Stimulated activated CD8-positive, alpha-beta memory T cell treated with anti-CD3 and anti-CD28 coated beads, Interleukin-7, amount 100 ng/mL, for 4 hours (primary cell): ENCODE measurements around the gene KIAA1210.
A peak's percentile ranks its signal among the peaks of the same experiment; 100 is the strongest.

Experiments used
- DNase-seq, 2 donors: peaks; one replicate each; pipeline ENCODE4 v3.0.0-alpha.2; 2020; ENCODE audit warnings: low read depth in 2 of 2

The KIAA1210 gene

GRCh38 chrX:119127650-119128049 lies at the start of gene KIAA1210:
Gene KIAA1210, minus strand, starts transcription at chrX:119127812. Its CDS starts 4,170 bp downstream, at chrX:119123642.
- no peak for DNase-seq

GRCh38 chrX:119177278-119177677 lies 49.7 kb upstream of the KIAA1210 start:
- no peak for DNase-seq

GRCh38 chrX:119174900-119175299 lies 47.3 kb upstream of the KIAA1210 start:
- no peak for DNase-seq

- DNase-seq = no peak
Observed at GRCh38 chrX:119168104-119168503, 40.5 kb upstream of the KIAA1210 start.

- DNase-seq = no peak
Observed at GRCh38 chrX:119158226-119158625, 30.6 kb upstream of the KIAA1210 start.

- no peak for DNase-seq
Observed at GRCh38 chrX:119156241-119156640, 28.6 kb upstream of the KIAA1210 start.

GRCh38 chrX:119155416-119156035 lies 27.9 kb upstream of the KIAA1210 start:
- no peak for DNase-seq

- DNase-seq = no peak
Observed at GRCh38 chrX:119151051-119151380, 23.4 kb upstream of the KIAA1210 start.

GRCh38 chrX:119150163-119151050 lies 22.8 kb upstream of the KIAA1210 start:
- DNase-seq = no peak

GRCh38 chrX:119147486-119147885 lies 19.9 kb upstream of the KIAA1210 start:
- DNase-seq = no peak

- no peak for DNase-seq
Observed at GRCh38 chrX:119145241-119145653, 17.6 kb upstream of the KIAA1210 start.

- DNase-seq = no peak
Observed at GRCh38 chrX:119134466-119134865, 6.9 kb upstream of the KIAA1210 start.

GRCh38 chrX:119132961-119133360 lies 5.3 kb upstream of the KIAA1210 start:
- DNase-seq = no peak

GRCh38 chrX:119132316-119132715 lies 4.7 kb upstream of the KIAA1210 start:
- DNase-seq = no peak

- no peak for DNase-seq
Observed at GRCh38 chrX:119130911-119131310, 3.3 kb upstream of the KIAA1210 start.

GRCh38 chrX:119121341-119121740 lies 6.3 kb downstream of the KIAA1210 start:
- no peak for DNase-seq

GRCh38 chrX:119118780-119119395 lies 8.7 kb downstream of the KIAA1210 start:
- peak; percentile 9 to 21 for DNase-seq

- no peak for DNase-seq
Observed at GRCh38 chrX:119107206-119107605, 20.4 kb downstream of the KIAA1210 start.

- no peak for DNase-seq
Observed at GRCh38 chrX:119105826-119106225, 21.8 kb downstream of the KIAA1210 start.

GRCh38 chrX:119101168-119101567 lies 26.4 kb downstream of the KIAA1210 start:
- no peak for DNase-seq

GRCh38 chrX:119095936-119096335 lies 31.7 kb downstream of the KIAA1210 start:
- no peak for DNase-seq

GRCh38 chrX:119094819-119095218 lies 32.8 kb downstream of the KIAA1210 start:
- DNase-seq = no peak
